ENCODE measurements around the gene TRMT1.

- TF ChIP-seq CTCF (IDR thresholded peaks at IDR 0.05) (peak in 3 of 4 experiments; percentile 65 to 79 (median 68)), POLR2A (IDR thresholded peaks at IDR 0.05) (peak; percentile 77 to 82), EP300 (IDR thresholded peaks at IDR 0.05) (no peak), POLR2AphosphoS5 (IDR thresholded peaks at IDR 0.05) (peak; percentile 95)
These were observed 33.8 kb upstream of the TRMT1 start, which contains the start of the genes IER2 and STX10 for GRCh38 chr19:13150187-13150930.

Measured in gastroesophageal sphincter (tissue), 3 donors.